WTC11 (cell line): ENCODE results near the gene PCBP3. TPM values are rescaled to one million over a fixed set of nuclear protein-coding genes. Genes with fewer than 3 reads are reported as not detected.

Experiments used
- ATAC-seq: fragments of 200-7000 bp; cut with Tn5 transposase; 2 replicates; pipeline ENCODE4 v1.10.0; 2021; ENCODE audit warnings: mild to moderate bottlenecking, moderate library complexity
- CTCF ChIA-PET: fragments of 300-600 bp; sonication (Branson Sonifier 250); formaldehyde crosslinking; loops from one replicate; lab custom pipeline; 2021; ENCODE audit warnings: antibody characterized with exemption; lab: Charles Lee
- POLR2A ChIA-PET: fragments of 350-600 bp; sonication (Branson Sonifier 250); formaldehyde crosslinking; loops from one replicate; lab custom pipeline; 2021; ENCODE audit warnings: antibody characterized with exemption; lab: Charles Lee
- DNase-seq: peaks from one replicate; pipeline ENCODE4 v3.0.0; 2021; ENCODE audit warnings: low spot score
- H3K27ac Mint-ChIP-seq: 2 replicates; pipeline ENCODE4 v1.8.0; 2021; ENCODE audit warnings: mixed read lengths
- H3K27me3 Mint-ChIP-seq: 2 replicates; pipeline ENCODE4 v1.8.0; 2021; ENCODE audit warnings: low read depth, mild to moderate bottlenecking, moderate library complexity, mixed read lengths
- H3K36me3 Mint-ChIP-seq: 2 replicates; pipeline ENCODE4 v1.8.0; 2021; ENCODE audit warnings: mixed read lengths
- H3K4me1 Mint-ChIP-seq: 2 replicates; pipeline ENCODE4 v1.8.0; 2022; ENCODE audit warnings: mixed read lengths
- H3K4me3 Mint-ChIP-seq: 2 replicates; pipeline ENCODE4 v1.8.0; 2021; ENCODE audit warnings: mild to moderate bottlenecking, moderate library complexity, mixed read lengths
- H3K9me3 Mint-ChIP-seq: 2 replicates; pipeline ENCODE4 v1.8.0; 2021; ENCODE audit warnings: mixed read lengths
- AFF4 ChIP-seq: sonication (generic); formaldehyde crosslinking; IDR thresholded peaks from 2 replicates; pipeline ENCODE4 v1.8.1; 2023; ENCODE audit warnings: mild to moderate bottlenecking, missing genetic modification reagents, borderline replicate concordance
- ATF3 ChIP-seq: sonication (generic); formaldehyde crosslinking; conservative IDR thresholded peaks from 2 replicates; pipeline ENCODE4 v1.8.1; 2022; ENCODE audit warnings: mild to moderate bottlenecking, missing genetic modification reagents
- ATF6 ChIP-seq: sonication (generic); formaldehyde crosslinking; IDR thresholded peaks from 2 replicates; pipeline ENCODE4 v1.8.1; 2023; ENCODE audit warnings: mild to moderate bottlenecking, missing genetic modification reagents
- E2F1 ChIP-seq: sonication (generic); formaldehyde crosslinking; IDR thresholded peaks from 2 replicates; pipeline ENCODE4 v1.8.0; 2022; ENCODE audit warnings: mild to moderate bottlenecking, missing genetic modification reagents
- NR1H2 ChIP-seq: sonication (generic); formaldehyde crosslinking; IDR thresholded peaks from 2 replicates; pipeline ENCODE4 v1.9.0; 2021; ENCODE audit warnings: mild to moderate bottlenecking, moderate library complexity, missing genetic modification reagents
- PREB ChIP-seq: sonication (generic); formaldehyde crosslinking; IDR thresholded peaks from 2 replicates; pipeline ENCODE4 v1.8.1; 2022; ENCODE audit warnings: mild to moderate bottlenecking, missing genetic modification reagents, moderate library complexity, borderline replicate concordance
- RORB ChIP-seq: fragments of 250-450 bp; sonication (Bioruptor Pico); IDR thresholded peaks from 2 replicates; pipeline ENCODE4 v1.9.0; 2021; ENCODE audit warnings: mild to moderate bottlenecking
- SMAD3 ChIP-seq: sonication (generic); formaldehyde crosslinking; IDR thresholded peaks from 2 replicates; pipeline ENCODE4 v1.8.0; 2022; ENCODE audit warnings: missing genetic modification reagents, mild to moderate bottlenecking, borderline replicate concordance
- STAT6 ChIP-seq: sonication (generic); formaldehyde crosslinking; conservative IDR thresholded peaks from 2 replicates; pipeline ENCODE4 v1.8.1; 2023; ENCODE audit warnings: mild to moderate bottlenecking, low read depth, missing genetic modification reagents, moderate library complexity
- ZNF138 ChIP-seq: sonication (generic); formaldehyde crosslinking; conservative IDR thresholded peaks from 2 replicates; pipeline ENCODE4 v1.8.1; 2022; ENCODE audit warnings: mild to moderate bottlenecking, moderate library complexity, missing genetic modification reagents
- ZNF281 ChIP-seq: sonication (generic); formaldehyde crosslinking; IDR thresholded peaks from 2 replicates; pipeline ENCODE4 v1.8.0; 2023; ENCODE audit warnings: mild to moderate bottlenecking, missing genetic modification reagents
- ZNF416 ChIP-seq: fragments of 250-450 bp; sonication (Bioruptor Pico); IDR thresholded peaks from 2 replicates; pipeline ENCODE4 v1.9.0; 2021; ENCODE audit warnings: mild to moderate bottlenecking, inconsistent platforms
- ZNF532 ChIP-seq: fragments of 250-450 bp; sonication (Bioruptor Pico); IDR thresholded peaks from 2 replicates; pipeline ENCODE4 v1.9.0; 2021; ENCODE audit warnings: mild to moderate bottlenecking, borderline replicate concordance
- ZNF671 ChIP-seq: fragments of 250-450 bp; sonication (Bioruptor Pico); IDR thresholded peaks from 2 replicates; pipeline ENCODE4 v1.8.0; 2021; ENCODE audit warnings: mild to moderate bottlenecking
- total RNA-seq: library from RNA; stranded (reverse); gene quantifications from 3 replicates; pipeline ENCODE4 v1.2.3, GENCODE V29; 2021

The PCBP3 gene
- total RNA-seq, 1 experiment from 2014 or later, result 8.5 TPM

GRCh38 chr21:45788198-45788597, 144.7 kb downstream of the PCBP3 start:
- no peak for DNase-seq
- H3K4me1 Mint-ChIP-seq, result no peaks in the 10 kb centered on the region
- H3K4me3 Mint-ChIP-seq, result no peak overlapping the region
- CTCF ChIA-PET, result no interaction called here
- no peaks in the 10 kb centered on the region; the same call in 1 of the 2 replicates for H3K27me3 Mint-ChIP-seq
- TF ChIP-seq PREB (no peak), ATF6 (no peak), E2F1 (CRISPR knock-in tag) (no peak), SMAD3 (CRISPR knock-in tag) (no peak), ZNF671 (CRISPR knock-in tag) (no peak), AFF4 (CRISPR knock-in tag) (no peak), NR1H2 (CRISPR knock-in tag) (no peak), ZNF281 (CRISPR knock-in tag) (no peak), ATF3 (no peak), STAT6 (no peak), ZNF532 (no peak), ZNF138 (no peak), ZNF416 (no peak), RORB (no peak)
- no peak for ATAC-seq
- POLR2A ChIA-PET, result no interaction called here
- H3K27ac Mint-ChIP-seq, result no peak overlapping the region
- H3K9me3 Mint-ChIP-seq, result peaks cover 8% of the 10 kb centered on the region
- H3K36me3 Mint-ChIP-seq, result no peaks in the 10 kb centered on the region
